ENCODE results near the gene PHF10.

GRCh38 chr6:169678342-169678741, 46.0 kb downstream of the PHF10 start:
- TF ChIP-seq POLR2A (IDR thresholded peaks at IDR 0.05) (no peak), EP300 (IDR thresholded peaks at IDR 0.05) (no peak), CTCF (IDR thresholded peaks at IDR 0.05) (no peak)
